RWPE1 (cell line): ENCODE data around the gene AUTS2.
A peak's percentile ranks its signal among the peaks of the same experiment; 100 is the strongest.
"Not testable (repeated sequence)": the region's sequence is repeated elsewhere in the genome, so short reads cannot be mapped to it uniquely, and the experiment has no call there.

Experiments
- CTCF ChIA-PET: fragments of 350-600 bp; sonication (Branson Sonifier 250); formaldehyde crosslinking; extraction: SDS; loops from one replicate; lab custom pipeline; 2021; lab: Yijun Ruan, JAX
- POLR2A ChIA-PET: fragments of 400-600 bp; formaldehyde crosslinking; extraction: SDS; loops from one replicate; lab custom pipeline; 2020; ENCODE audit warnings: antibody characterized with exemption; ENCODE audit not compliant: low non-redundant PET; lab: Yijun Ruan, JAX
- DNase-seq: peaks from one replicate; pipeline ENCODE4 v3.0.0; 2012; ENCODE audit warnings: low spot score
- H3K27ac ChIP-seq: fragments of 450-650 bp; 2 replicates; pipeline ENCODE4 v1.5.1; 2017
- TF ChIP-seq, protein P1 (sequence below): fragments of 450-650 bp; conservative IDR thresholded peaks from 2 replicates; pipeline ENCODE4 v1.5.1; 2017; ENCODE audit warnings: low read depth, mild to moderate bottlenecking

The AUTS2 gene

GRCh38 chr7:69778138-69778537, 179.9 kb downstream of the AUTS2 start:
- ChIA-PET CTCF (no interaction called here), POLR2A (no interaction called here)
- H3K27ac ChIP-seq, result no peak overlapping the region
- TF ChIP-seq, protein P1, sequence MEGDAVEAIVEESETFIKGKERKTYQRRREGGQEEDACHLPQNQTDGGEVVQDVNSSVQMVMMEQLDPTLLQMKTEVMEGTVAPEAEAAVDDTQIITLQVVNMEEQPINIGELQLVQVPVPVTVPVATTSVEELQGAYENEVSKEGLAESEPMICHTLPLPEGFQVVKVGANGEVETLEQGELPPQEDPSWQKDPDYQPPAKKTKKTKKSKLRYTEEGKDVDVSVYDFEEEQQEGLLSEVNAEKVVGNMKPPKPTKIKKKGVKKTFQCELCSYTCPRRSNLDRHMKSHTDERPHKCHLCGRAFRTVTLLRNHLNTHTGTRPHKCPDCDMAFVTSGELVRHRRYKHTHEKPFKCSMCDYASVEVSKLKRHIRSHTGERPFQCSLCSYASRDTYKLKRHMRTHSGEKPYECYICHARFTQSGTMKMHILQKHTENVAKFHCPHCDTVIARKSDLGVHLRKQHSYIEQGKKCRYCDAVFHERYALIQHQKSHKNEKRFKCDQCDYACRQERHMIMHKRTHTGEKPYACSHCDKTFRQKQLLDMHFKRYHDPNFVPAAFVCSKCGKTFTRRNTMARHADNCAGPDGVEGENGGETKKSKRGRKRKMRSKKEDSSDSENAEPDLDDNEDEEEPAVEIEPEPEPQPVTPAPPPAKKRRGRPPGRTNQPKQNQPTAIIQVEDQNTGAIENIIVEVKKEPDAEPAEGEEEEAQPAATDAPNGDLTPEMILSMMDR, result no peak
- no peak for DNase-seq

GRCh38 chr7:69780379-69780778, 182.1 kb downstream of the AUTS2 start:
- POLR2A ChIA-PET, result no interaction called here
- DNase-seq, result peak; percentile 4
- H3K27ac ChIP-seq, result no peak overlapping the region
- TF ChIP-seq, protein P1, result no peak
- CTCF ChIA-PET, result no interaction called here

GRCh38 chr7:69781412-69781846, 183.2 kb downstream of the AUTS2 start:
- TF ChIP-seq, protein P1, result no peak
- DNase-seq, result no peak
- H3K27ac ChIP-seq, result no peak overlapping the region
- POLR2A ChIA-PET, result no interaction called here
- CTCF ChIA-PET, result interaction anchor here (0.6 kb wide), 1 partner anchor 1629 kb away, joined by 4 read pairs; no protein-coding TSS in a partner anchor

GRCh38 chr7:69782917-69783684, 184.8 kb downstream of the AUTS2 start:
- ChIA-PET POLR2A (no interaction called here), CTCF (interaction anchor here (0.5 kb wide), 1 partner anchor 378 kb away, joined by 3 read pairs; no protein-coding TSS in a partner anchor)
- no peak overlapping the region for H3K27ac ChIP-seq
- TF ChIP-seq, protein P1, result no peak
- no peak for DNase-seq

DNA sequence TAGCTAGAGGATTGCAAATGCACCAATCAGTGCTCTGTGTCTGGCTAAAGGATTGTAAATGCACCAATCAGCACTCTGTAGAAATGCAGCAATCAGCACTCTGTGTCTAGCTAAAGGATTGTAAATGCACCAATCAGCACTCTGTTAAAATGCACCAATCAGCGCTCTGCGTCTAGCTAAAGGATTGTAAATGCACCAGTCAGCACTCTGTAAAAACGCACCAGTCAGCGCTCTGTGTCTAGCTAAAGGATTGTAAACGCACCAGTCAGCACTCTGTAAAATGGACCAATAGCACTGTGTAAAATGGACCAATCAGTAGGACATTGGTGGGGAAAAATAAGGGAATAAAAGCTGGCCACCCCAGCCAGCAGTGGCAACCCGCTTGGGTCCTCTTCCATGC, 187.9 kb downstream of the AUTS2 start:
- H3K27ac ChIP-seq, CTCF ChIA-PET, POLR2A ChIA-PET, DNase-seq: not testable (repeated sequence)

DNA sequence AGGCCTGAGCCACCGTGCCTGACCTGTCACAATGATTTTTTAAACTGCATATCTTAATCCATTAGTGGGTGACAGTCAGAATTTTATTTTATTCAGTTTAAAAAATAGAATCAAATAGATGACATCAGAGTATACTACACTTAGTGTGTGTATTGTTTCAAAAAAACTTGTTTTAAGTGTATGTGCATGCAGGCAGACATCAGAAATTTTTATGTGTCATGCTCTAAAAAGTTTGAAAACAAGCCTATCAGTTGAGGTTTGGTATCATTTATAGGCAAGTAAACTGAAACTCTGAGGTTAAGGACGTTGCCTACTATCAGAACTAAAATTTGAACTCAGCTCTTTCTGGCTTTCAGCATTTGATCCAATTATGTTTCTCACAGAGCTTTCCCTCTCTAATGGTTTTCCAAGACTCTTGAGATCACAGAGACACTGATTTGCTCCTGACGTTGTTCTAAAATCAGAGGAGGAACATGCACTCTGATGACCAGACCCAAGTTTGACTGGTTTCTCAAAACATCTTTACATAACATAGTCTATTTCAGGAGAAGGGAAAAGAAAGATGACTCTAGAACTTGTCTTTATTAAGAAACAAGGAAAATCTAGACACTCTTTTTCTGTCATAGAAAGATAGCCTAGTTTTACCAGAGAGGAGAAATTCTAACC, 188.6 kb downstream of the AUTS2 start:
- ChIA-PET POLR2A (no interaction called here), CTCF (no interaction called here)
- TF ChIP-seq, protein P1, result no peak
- no peak for DNase-seq
- no peak overlapping the region for H3K27ac ChIP-seq
